HepG2 (cell line): ENCODE results near the gene S100A11. TPM values are rescaled to one million over a fixed set of nuclear protein-coding genes. Genes with fewer than 3 reads are reported as not detected.

Experiments
- ATAC-seq: fragments of 200-7000 bp; cut with Tn5 transposase; 3 replicates; pipeline ENCODE4 v1.9.1; 2020; ENCODE audit warnings: mild to moderate bottlenecking, moderate library complexity
- BruUV-seq: library from RNA; stranded (reverse); fragments of 400-500 nt; replicated peaks from 2 replicates; lab custom pipeline; 2021; lab: Mats Ljungman, UMichigan
- CTCF ChIA-PET: fragments of 300-600 bp; formaldehyde crosslinking; extraction: SDS; loops from one replicate; lab custom pipeline; 2021; ENCODE audit warnings: low total read pairs, inconsistent platforms, low intra/inter-chr PET ratio; lab: Yijun Ruan, JAX
- POLR2A ChIA-PET: fragments of 350-600 bp; sonication (Branson Sonifier 250); formaldehyde crosslinking; loops from one replicate; lab custom pipeline; 2020; ENCODE audit warnings: antibody characterized with exemption, inconsistent platforms; lab: Yijun Ruan, JAX
- DNase-seq: peaks from one replicate; pipeline ENCODE4 v3.0.0-alpha.2; 2015; ENCODE audit warnings: low spot score
- FAIRE-seq: peaks from 3 replicates; lab custom pipeline; 2011; peaks lifted over from hg19 to GRCh38; lab: Jason Lieb, UNC
- H2AFZ ChIP-seq: one replicate; pipeline ENCODE4 v1.6.1; 2011; ENCODE audit warnings: low read length, inconsistent platforms
- H3K27ac ChIP-seq: fragments of 300-600 bp; 3 replicates; pipeline ENCODE4 v1.8.0; 2011; ENCODE audit warnings: mixed run types, mild to moderate bottlenecking, mixed read lengths, low read length, inconsistent platforms; ENCODE audit not compliant: insufficient read depth; ENCODE audit errors: extremely low read length
- H3K27me3 ChIP-seq, 2 experiments: fragments of 200-600 bp in 1 of 2; 2 replicates in 1 of 2; 3 replicates in 1 of 2; pipeline versions ENCODE4 v1.6.0 to v1.8.0; 2011; ENCODE audit warnings: low read length in 2 of 2, mild to moderate bottlenecking in 2 of 2, moderate library complexity in 2 of 2, inconsistent platforms in 1 of 2; ENCODE audit not compliant: insufficient read depth in 2 of 2, control insufficient read depth in 1 of 2
- H3K36me3 ChIP-seq, 2 experiments: fragments of 200-600 bp in 1 of 2; replicated peaks in 1 of 2; 2 replicates in 1 of 2; 3 replicates in 1 of 2; pipeline versions ENCODE4 v1.5.1 to v1.8.0; 2011; ENCODE audit warnings: low read length in 2 of 2, inconsistent platforms in 1 of 2; ENCODE audit not compliant: insufficient read depth in 2 of 2, control insufficient read depth in 1 of 2
- H3K4me1 ChIP-seq: 2 replicates; pipeline ENCODE4 v1.5.1; 2012; ENCODE audit warnings: low read length, inconsistent platforms; ENCODE audit not compliant: insufficient read depth
- H3K4me2 ChIP-seq: 2 replicates; pipeline ENCODE4 v1.6.0; 2011; ENCODE audit warnings: low read depth, low read length, inconsistent platforms
- H3K4me3 ChIP-seq, 3 experiments: fragments of 200-600 bp in 1 of 3; sonication (generic), shearing (Covaris generic) in 1 of 3; replicated peaks in 1 of 3; 2 replicates each; pipeline ENCODE4 v1.5.1; 2011 to 2016; ENCODE audit warnings: low read length in 3 of 3, inconsistent platforms in 2 of 3, low read depth in 2 of 3, mild to moderate bottlenecking in 2 of 3, control low read depth in 1 of 3, mixed read lengths in 1 of 3; ENCODE audit not compliant: insufficient read depth in 1 of 3
- H3K79me2 ChIP-seq: one replicate; pipeline ENCODE4 v1.6.1; 2011; ENCODE audit warnings: low read length, inconsistent platforms; ENCODE audit not compliant: insufficient read depth
- H3K9ac ChIP-seq: 2 replicates; pipeline ENCODE4 v1.6.0; 2011; ENCODE audit warnings: mild to moderate bottlenecking, low read depth, low read length, inconsistent platforms; ENCODE audit not compliant: insufficient read depth
- H3K9me3 ChIP-seq: 2 replicates; pipeline ENCODE4 v1.5.1; 2012; ENCODE audit warnings: mild to moderate bottlenecking, low read length
- H4K20me1 ChIP-seq: 2 replicates; pipeline ENCODE4 v1.6.0; 2011; ENCODE audit warnings: inconsistent platforms, mild to moderate bottlenecking, low read length, moderate library complexity; ENCODE audit not compliant: insufficient read depth
- CREB1 ChIP-seq, 2 experiments: fragments of 450-650 bp in 1 of 2; IDR thresholded peaks; 2 replicates each; pipeline ENCODE4 v1.6.1; 2016 to 2017; ENCODE audit warnings: control low read depth in 1 of 2, mild to moderate bottlenecking in 1 of 2, missing compliant biosample characterization in 1 of 2, missing genetic modification characterization in 1 of 2
- KDM5A ChIP-seq: fragments of 200-600 bp; sonication (generic); IDR thresholded peaks from 2 replicates; pipeline ENCODE4 v1.7.0; 2018; ENCODE audit warnings: antibody characterized with exemption, mild to moderate bottlenecking, low read length, borderline replicate concordance
- MAZ ChIP-seq, 2 experiments: sonication (generic) in 1 of 2; formaldehyde crosslinking in 1 of 2; IDR thresholded peaks; 2 replicates each; pipeline versions ENCODE4 v1.5.0 to v1.6.1; 2012 to 2020; ENCODE audit warnings: low read depth in 2 of 2, mild to moderate bottlenecking in 2 of 2, borderline replicate concordance in 1 of 2, improper control_type of control experiment in 1 of 2, low read length in 1 of 2, missing genetic modification reagents in 1 of 2, moderate library complexity in 1 of 2
- PPARG ChIP-seq: conservative IDR thresholded peaks from 2 replicates; pipeline ENCODE4 v1.6.1; 2016; ENCODE audit warnings: missing biosample characterization, missing genetic modification reagents
- RFXAP ChIP-seq: sonication (generic); formaldehyde crosslinking; IDR thresholded peaks from 2 replicates; pipeline ENCODE4 v1.4.0; 2020; ENCODE audit warnings: missing genetic modification reagents, borderline replicate concordance
- SSRP1 ChIP-seq: IDR thresholded peaks from 2 replicates; pipeline ENCODE4 v1.6.1; 2016; ENCODE audit warnings: control low read depth
- TBP ChIP-seq: sonication (generic); formaldehyde crosslinking; IDR thresholded peaks from 2 replicates; pipeline ENCODE4 v1.5.0; 2020; ENCODE audit warnings: missing genetic modification reagents
- ZBTB8A ChIP-seq: sonication (generic); formaldehyde crosslinking; IDR thresholded peaks from 2 replicates; pipeline ENCODE4 v1.4.0; 2020; ENCODE audit warnings: mild to moderate bottlenecking, low read depth, missing genetic modification reagents, borderline replicate concordance
- ZFP36L1 ChIP-seq: sonication (generic); formaldehyde crosslinking; IDR thresholded peaks from 2 replicates; pipeline ENCODE4 v1.8.0; 2022; ENCODE audit warnings: mild to moderate bottlenecking, missing genetic modification reagents, moderate library complexity
- ZFP90 ChIP-seq: sonication (generic); formaldehyde crosslinking; IDR thresholded peaks from 2 replicates; pipeline ENCODE4 v1.8.0; 2022; ENCODE audit warnings: missing genetic modification reagents, mild to moderate bottlenecking, inconsistent platforms, borderline replicate concordance
- ZNF3 ChIP-seq: IDR thresholded peaks from 2 replicates; pipeline ENCODE4 v1.7.0; 2017; ENCODE audit warnings: inconsistent platforms
- ZNF331 ChIP-seq: sonication (generic); formaldehyde crosslinking; IDR thresholded peaks from 2 replicates; pipeline ENCODE4 v1.4.0; 2020; ENCODE audit warnings: missing genetic modification reagents
- ZNF569 ChIP-seq: sonication (generic); formaldehyde crosslinking; IDR thresholded peaks from 2 replicates; pipeline ENCODE4 v1.5.0; 2020; ENCODE audit warnings: mild to moderate bottlenecking, missing genetic modification reagents, moderate library complexity, borderline replicate concordance
- ZNF75D ChIP-seq: sonication (generic); formaldehyde crosslinking; IDR thresholded peaks from 2 replicates; pipeline ENCODE4 v1.8.1; 2023; ENCODE audit warnings: missing genetic modification reagents, mild to moderate bottlenecking, borderline replicate concordance
- ZNF768 ChIP-seq: sonication (generic); formaldehyde crosslinking; IDR thresholded peaks from 2 replicates; pipeline ENCODE4 v1.4.0; 2020; ENCODE audit warnings: missing genetic modification reagents
- ZNF777 ChIP-seq: sonication (generic); formaldehyde crosslinking; IDR thresholded peaks from 2 replicates; pipeline ENCODE4 v1.4.0; 2020; ENCODE audit warnings: missing genetic modification reagents
- ZSCAN30 ChIP-seq: sonication (generic); formaldehyde crosslinking; IDR thresholded peaks from 2 replicates; pipeline ENCODE4 v1.5.0; 2020; ENCODE audit warnings: mild to moderate bottlenecking, missing genetic modification reagents
- WGBS: methylation state at CpG from one replicate; pipeline ENCODE4 v1.1.6; 2017; ENCODE audit warnings: low lambda C conversion rate; 5-methylcytosine and 5-hydroxymethylcytosine counted together
- in situ Hi-C: cut with HindIII; loops from 2 replicates; pipeline ENCODE4 v1.10.0; 2017; ENCODE audit warnings: low pct_unique_long_range_greater_than_20kb; ENCODE audit not compliant: extremely low pct_ligation_motif_present
- intact Hi-C: fragments of 100-400 bp; cut with micrococcal nuclease; formaldehyde crosslinking; loops from one replicate; pipeline ENCODE4 v1.10.0; 2022; ENCODE audit not compliant: unreplicated experiment
- polyA plus RNA-seq, 8 experiments: library from polyadenylated mRNA; depleted of rRNA in 3 of 8; stranded (reverse) in 7 of 8; unstranded in 1 of 8; fragments of >200 nt; fragmentation: Illumina TruSeq in 4 of 8; extraction: Trizol in 4 of 8; gene quantifications; 2 replicates each; pipeline versions ENCODE4 v1.2.1 to v1.2.3, GENCODE V29; 2011 to 2016; ENCODE audit warnings: low read depth in 4 of 8, missing spikeins in 1 of 8, mixed read lengths in 1 of 8; ENCODE audit not compliant: insufficient read depth in 1 of 8
- total RNA-seq, 5 experiments: library from RNA; depleted of rRNA; stranded (reverse); fragments of >200 nt; fragmentation: Illumina TruSeq; extraction: Trizol; gene quantifications; 2 replicates each; pipeline ENCODE4 v1.2.3, GENCODE V29; 2016; ENCODE audit warnings: low read depth in 1 of 5
- TF ChIP-seq, protein P1 (sequence below): sonication (generic); formaldehyde crosslinking; IDR thresholded peaks from 2 replicates; pipeline ENCODE4 v1.8.1; 2023; ENCODE audit warnings: mild to moderate bottlenecking, inconsistent platforms, moderate library complexity, missing genetic modification reagents, borderline replicate concordance
- TF ChIP-seq, protein P2 (sequence below): sonication (generic); formaldehyde crosslinking; IDR thresholded peaks from 2 replicates; pipeline ENCODE4 v1.8.1; 2022; ENCODE audit warnings: low read depth, mild to moderate bottlenecking, missing genetic modification reagents
- TF ChIP-seq, protein P3 (sequence below): IDR thresholded peaks from 2 replicates; pipeline ENCODE4 v1.6.1; 2016

The S100A11 gene
- total and polyA plus RNA-seq, 2 of the 13 experiments (the other 11 are each of a cell fraction or from before 2014, with no cell fraction given) = 6.6 to 34.4 TPM

DNA sequence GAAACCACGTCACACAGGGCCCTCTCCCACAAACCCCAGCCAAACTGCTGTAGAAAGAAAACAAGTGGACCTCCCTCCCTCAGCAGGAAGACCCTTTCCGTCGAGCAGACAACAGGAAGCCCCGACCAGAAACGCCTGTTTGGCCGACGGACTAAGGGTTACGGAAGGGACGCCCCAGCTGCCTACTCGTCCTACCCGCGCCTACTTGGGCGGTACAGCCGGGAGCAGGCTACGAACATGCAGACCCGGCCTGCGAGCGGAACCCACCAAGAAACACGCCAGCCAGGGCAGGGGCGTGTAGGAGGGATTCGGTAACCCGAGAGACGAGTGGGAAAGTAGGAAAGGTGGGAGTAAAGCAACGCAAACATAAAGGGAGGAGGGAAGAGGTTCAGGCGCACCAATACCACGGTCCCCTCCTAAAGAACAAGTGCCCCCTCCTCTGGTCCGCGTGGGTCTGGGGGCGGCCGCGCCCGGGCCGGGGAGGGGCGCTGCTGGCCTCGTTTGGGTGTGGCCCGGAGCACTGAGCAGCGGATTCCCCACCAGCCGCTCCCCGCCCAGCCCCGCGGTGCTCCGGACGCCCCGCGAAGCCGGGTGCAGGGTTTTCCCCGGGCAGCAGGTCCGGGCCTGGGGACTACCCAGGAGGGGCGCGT lies 43.6 kb downstream of the S100A11 start:
- Histone ChIP-seq H4K20me1 (peaks cover 24% of the 10 kb centered on the region), H3K36me3 (peaks cover 3% of the 10 kb centered on the region in 2 experiments; a peak in 1 of 5 replicates), H3K4me3 (peak overlapping the region; percentile 69 to 89 (median 81)), H3K4me1 (peaks cover 63% of the 10 kb centered on the region), H3K9me3 (no peaks in the 10 kb centered on the region), H3K79me2 (peaks cover 48% of the 10 kb centered on the region), H2AFZ (no peak overlapping the region), H3K27me3 (no peaks in the 10 kb centered on the region; a peak in 1 of 5 replicates), H3K9ac (peak overlapping the region; percentile 71), H3K27ac (peak overlapping the region; percentile 50), H3K4me2 (peak overlapping the region; percentile 94)
- in situ Hi-C loops (no loop called here), intact Hi-C loops (no loop called here)
- DNase-seq (no peak), ATAC-seq (peak; percentile 50), FAIRE-seq (no peak)
- WGBS = 0% methylated on average over 26 of the region's 50 CpGs
- BruUV-seq = no TSS peak
- ChIA-PET POLR2A (interaction anchor here (1.0 to 2.7 kb wide), 4 partner anchors 8 to 41 kb away, joined by 3 to 19 read pairs (median 4); no protein-coding TSS in a partner anchor), CTCF (interaction anchor here (4.5 kb wide), 1 partner anchor 25 kb away, joined by 59 read pairs; no protein-coding TSS in a partner anchor)
- TF ChIP-seq ZSCAN30 (CRISPR knock-in tag) (no peak), ZBTB8A (CRISPR knock-in tag) (no peak), ZNF777 (CRISPR knock-in tag) (peak; percentile 87), ZNF569 (CRISPR knock-in tag) (no peak), ZNF768 (CRISPR knock-in tag) (peak; percentile 24; the same call in 1 of the 2 replicates), KDM5A (no peak), ZNF75D (no peak), ZFP36L1 (CRISPR knock-in tag) (no peak), TBP (CRISPR knock-in tag) (no peak), RFXAP (CRISPR knock-in tag) (no peak), ZFP90 (CRISPR knock-in tag) (no peak; the same call in 1 of the 2 replicates), ZNF3 (CRISPR knock-in tag) (no peak), SSRP1 (CRISPR knock-in tag) (0 out of 2 replicates have a peak, but pooled peaks have one; percentile 42), ZNF331 (no peak), PPARG (CRISPR knock-in tag) (no peak), MAZ (IDR thresholded peaks at IDR 0.05; ENCODE audit: borderline replicate concordance, low read depth, low read length) (no peak), MAZ (CRISPR knock-in tag; IDR thresholded peaks at IDR 0.05; ENCODE audit: low read depth) (no peak), CREB1 (IDR thresholded peaks at IDR 0.05) (no peak), CREB1 (CRISPR knock-in tag; IDR thresholded peaks at IDR 0.05) (no peak)
- TF ChIP-seq, protein P1, sequence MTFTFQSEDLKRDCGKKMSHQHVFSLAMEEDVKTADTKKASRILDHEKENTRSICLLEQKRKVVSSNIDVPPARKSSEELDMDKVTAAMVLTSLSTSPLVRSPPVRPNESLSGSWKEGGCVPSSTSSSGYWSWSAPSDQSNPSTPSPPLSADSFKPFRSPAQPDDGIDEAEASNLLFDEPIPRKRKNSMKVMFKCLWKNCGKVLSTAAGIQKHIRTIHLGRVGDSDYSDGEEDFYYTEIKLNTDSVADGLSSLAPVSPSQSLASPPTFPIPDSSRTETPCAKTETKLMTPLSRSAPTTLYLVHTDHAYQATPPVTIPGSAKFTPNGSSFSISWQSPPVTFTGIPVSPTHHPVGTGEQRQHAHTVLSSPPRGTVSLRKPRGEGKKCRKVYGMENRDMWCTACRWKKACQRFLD (CRISPR knock-in tag) = no peak
- TF ChIP-seq, protein P2, sequence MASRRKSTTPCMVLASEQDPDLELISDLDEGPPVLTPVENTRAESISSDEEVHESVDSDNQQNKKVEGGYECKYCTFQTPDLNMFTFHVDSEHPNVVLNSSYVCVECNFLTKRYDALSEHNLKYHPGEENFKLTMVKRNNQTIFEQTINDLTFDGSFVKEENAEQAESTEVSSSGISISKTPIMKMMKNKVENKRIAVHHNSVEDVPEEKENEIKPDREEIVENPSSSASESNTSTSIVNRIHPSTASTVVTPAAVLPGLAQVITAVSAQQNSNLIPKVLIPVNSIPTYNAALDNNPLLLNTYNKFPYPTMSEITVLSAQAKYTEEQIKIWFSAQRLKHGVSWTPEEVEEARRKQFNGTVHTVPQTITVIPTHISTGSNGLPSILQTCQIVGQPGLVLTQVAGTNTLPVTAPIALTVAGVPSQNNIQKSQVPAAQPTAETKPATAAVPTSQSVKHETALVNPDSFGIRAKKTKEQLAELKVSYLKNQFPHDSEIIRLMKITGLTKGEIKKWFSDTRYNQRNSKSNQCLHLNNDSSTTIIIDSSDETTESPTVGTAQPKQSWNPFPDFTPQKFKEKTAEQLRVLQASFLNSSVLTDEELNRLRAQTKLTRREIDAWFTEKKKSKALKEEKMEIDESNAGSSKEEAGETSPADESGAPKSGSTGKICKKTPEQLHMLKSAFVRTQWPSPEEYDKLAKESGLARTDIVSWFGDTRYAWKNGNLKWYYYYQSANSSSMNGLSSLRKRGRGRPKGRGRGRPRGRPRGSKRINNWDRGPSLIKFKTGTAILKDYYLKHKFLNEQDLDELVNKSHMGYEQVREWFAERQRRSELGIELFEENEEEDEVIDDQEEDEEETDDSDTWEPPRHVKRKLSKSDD (CRISPR knock-in tag) = no peak
- TF ChIP-seq, protein P3, sequence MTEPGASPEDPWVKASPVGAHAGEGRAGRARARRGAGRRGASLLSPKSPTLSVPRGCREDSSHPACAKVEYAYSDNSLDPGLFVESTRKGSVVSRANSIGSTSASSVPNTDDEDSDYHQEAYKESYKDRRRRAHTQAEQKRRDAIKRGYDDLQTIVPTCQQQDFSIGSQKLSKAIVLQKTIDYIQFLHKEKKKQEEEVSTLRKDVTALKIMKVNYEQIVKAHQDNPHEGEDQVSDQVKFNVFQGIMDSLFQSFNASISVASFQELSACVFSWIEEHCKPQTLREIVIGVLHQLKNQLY (CRISPR knock-in tag) = no peak
